K562 (cell line): ENCODE results near the gene PLXND1. TPM values are rescaled to one million over a fixed set of nuclear protein-coding genes. Genes with fewer than 3 reads are reported as not detected.

Experiments
- FOXJ2 ChIP-seq: fragments of 200-800 bp; sonication (Bioruptor generic); IDR thresholded peaks from 2 replicates; pipeline ENCODE4 v1.6.1; 2016; ENCODE audit warnings: missing genetic modification characterization, missing compliant biosample characterization
- SMAD1 ChIP-seq: fragments of 150-350 bp; IDR thresholded peaks from 2 replicates; pipeline ENCODE4 v1.6.1; 2014; ENCODE audit warnings: low read length, low read depth; ENCODE audit not compliant: partially characterized antibody
- TEAD1 ChIP-seq, 2 experiments: fragments of 450-650 bp in 1 of 2; sonication (generic) in 1 of 2; formaldehyde crosslinking; IDR thresholded peaks; 2 replicates each; pipeline versions ENCODE4 v1.4.0 to v1.8.0; 2020 to 2022; ENCODE audit warnings: mild to moderate bottlenecking in 2 of 2, missing genetic modification reagents in 1 of 2
- polyA plus RNA-seq, 8 experiments: library from polyadenylated mRNA; depleted of rRNA in 4 of 8; stranded (reverse) in 5 of 8; unstranded in 3 of 8; fragments of >200 nt; fragmentation: Nextera tagmentation in 2 of 8; fragmentation: Illumina TruSeq in 1 of 8; extraction: Ambion mirVana in 2 of 8; extraction: Trizol in 1 of 8; gene quantifications; 2 replicates each; pipeline versions ENCODE4 v1.2.1 to v1.2.3, GENCODE V29; 2011 to 2014; ENCODE audit warnings: inconsistent platforms in 1 of 8, missing spikeins in 1 of 8
- total RNA-seq, 7 experiments: library from RNA; depleted of rRNA in 6 of 7; stranded (reverse); fragments of >200 nt in 6 of 7; fragmentation: Illumina TruSeq in 2 of 7; extraction: Trizol in 2 of 7; gene quantifications; 2 replicates each; pipeline versions ENCODE4 v1.2.1 to v1.2.3, GENCODE V29; 2011 to 2021; ENCODE audit warnings: low replicate concordance in 1 of 7
- TF ChIP-seq, protein P1 (sequence below): fragments of 450-650 bp; IDR thresholded peaks from 2 replicates; pipeline ENCODE4 v1.6.1; 2016; ENCODE audit warnings: mild to moderate bottlenecking, moderate library complexity
- TF ChIP-seq, protein P2 (sequence below): fragments of 450-650 bp; IDR thresholded peaks from 2 replicates; pipeline ENCODE4 v1.6.1; 2016; ENCODE audit warnings: missing biosample characterization, missing genetic modification characterization
- TF ChIP-seq, protein P3 (sequence below): sonication (generic); formaldehyde crosslinking; IDR thresholded peaks from 2 replicates; pipeline ENCODE4 v1.8.0; 2022; ENCODE audit warnings: missing genetic modification reagents, mild to moderate bottlenecking, borderline replicate concordance
- TF ChIP-seq, protein P4 (sequence below): fragments of 450-650 bp; IDR thresholded peaks from 2 replicates; pipeline ENCODE4 v1.7.1; 2018; ENCODE audit warnings: mild to moderate bottlenecking, low read depth; ENCODE audit not compliant: partially characterized antibody

Gene PLXND1
- total and polyA plus RNA-seq, 9 of the 15 experiments (the other 6 are each of a cell fraction or from before 2014, with no cell fraction given): 0.34 to 28.8 (median 14.0) TPM

DNA sequence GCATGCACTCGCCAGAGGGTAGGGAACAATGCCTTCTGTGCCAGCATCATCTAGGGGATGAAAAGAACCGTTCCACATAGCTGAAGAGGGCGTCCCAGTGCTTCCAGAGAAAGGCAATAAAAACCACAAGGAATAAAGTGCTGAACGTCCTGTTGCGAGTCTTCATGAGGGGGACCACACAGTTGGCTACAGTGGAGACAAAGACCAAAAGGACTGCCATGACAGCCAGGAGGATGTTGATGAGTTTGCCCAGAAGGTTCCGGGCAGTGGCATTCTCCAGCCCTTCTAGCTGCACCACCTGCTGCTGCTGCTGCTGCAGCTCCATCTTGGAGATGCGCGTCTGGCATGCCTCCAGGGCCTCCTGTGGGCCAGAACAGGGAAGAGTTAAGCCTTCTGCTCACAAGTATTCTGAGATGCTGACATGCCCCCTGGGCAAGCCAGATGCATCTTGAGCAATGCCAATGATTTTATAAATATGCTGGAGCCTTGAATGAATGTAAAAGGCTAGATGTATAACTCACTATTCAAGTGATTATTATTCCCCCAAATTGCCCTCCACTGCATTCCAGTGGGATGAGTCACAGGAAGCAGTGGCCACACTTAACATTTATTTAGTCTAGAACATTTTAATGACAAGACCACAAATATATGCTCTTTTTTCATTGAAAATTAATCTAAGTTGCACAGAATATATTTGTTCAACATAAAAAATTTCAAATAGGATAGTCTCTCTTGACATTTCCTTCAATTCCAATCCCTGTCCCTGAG lies 45.1 kb upstream of the PLXND1 start (continued):
- TF ChIP-seq, protein P1, sequence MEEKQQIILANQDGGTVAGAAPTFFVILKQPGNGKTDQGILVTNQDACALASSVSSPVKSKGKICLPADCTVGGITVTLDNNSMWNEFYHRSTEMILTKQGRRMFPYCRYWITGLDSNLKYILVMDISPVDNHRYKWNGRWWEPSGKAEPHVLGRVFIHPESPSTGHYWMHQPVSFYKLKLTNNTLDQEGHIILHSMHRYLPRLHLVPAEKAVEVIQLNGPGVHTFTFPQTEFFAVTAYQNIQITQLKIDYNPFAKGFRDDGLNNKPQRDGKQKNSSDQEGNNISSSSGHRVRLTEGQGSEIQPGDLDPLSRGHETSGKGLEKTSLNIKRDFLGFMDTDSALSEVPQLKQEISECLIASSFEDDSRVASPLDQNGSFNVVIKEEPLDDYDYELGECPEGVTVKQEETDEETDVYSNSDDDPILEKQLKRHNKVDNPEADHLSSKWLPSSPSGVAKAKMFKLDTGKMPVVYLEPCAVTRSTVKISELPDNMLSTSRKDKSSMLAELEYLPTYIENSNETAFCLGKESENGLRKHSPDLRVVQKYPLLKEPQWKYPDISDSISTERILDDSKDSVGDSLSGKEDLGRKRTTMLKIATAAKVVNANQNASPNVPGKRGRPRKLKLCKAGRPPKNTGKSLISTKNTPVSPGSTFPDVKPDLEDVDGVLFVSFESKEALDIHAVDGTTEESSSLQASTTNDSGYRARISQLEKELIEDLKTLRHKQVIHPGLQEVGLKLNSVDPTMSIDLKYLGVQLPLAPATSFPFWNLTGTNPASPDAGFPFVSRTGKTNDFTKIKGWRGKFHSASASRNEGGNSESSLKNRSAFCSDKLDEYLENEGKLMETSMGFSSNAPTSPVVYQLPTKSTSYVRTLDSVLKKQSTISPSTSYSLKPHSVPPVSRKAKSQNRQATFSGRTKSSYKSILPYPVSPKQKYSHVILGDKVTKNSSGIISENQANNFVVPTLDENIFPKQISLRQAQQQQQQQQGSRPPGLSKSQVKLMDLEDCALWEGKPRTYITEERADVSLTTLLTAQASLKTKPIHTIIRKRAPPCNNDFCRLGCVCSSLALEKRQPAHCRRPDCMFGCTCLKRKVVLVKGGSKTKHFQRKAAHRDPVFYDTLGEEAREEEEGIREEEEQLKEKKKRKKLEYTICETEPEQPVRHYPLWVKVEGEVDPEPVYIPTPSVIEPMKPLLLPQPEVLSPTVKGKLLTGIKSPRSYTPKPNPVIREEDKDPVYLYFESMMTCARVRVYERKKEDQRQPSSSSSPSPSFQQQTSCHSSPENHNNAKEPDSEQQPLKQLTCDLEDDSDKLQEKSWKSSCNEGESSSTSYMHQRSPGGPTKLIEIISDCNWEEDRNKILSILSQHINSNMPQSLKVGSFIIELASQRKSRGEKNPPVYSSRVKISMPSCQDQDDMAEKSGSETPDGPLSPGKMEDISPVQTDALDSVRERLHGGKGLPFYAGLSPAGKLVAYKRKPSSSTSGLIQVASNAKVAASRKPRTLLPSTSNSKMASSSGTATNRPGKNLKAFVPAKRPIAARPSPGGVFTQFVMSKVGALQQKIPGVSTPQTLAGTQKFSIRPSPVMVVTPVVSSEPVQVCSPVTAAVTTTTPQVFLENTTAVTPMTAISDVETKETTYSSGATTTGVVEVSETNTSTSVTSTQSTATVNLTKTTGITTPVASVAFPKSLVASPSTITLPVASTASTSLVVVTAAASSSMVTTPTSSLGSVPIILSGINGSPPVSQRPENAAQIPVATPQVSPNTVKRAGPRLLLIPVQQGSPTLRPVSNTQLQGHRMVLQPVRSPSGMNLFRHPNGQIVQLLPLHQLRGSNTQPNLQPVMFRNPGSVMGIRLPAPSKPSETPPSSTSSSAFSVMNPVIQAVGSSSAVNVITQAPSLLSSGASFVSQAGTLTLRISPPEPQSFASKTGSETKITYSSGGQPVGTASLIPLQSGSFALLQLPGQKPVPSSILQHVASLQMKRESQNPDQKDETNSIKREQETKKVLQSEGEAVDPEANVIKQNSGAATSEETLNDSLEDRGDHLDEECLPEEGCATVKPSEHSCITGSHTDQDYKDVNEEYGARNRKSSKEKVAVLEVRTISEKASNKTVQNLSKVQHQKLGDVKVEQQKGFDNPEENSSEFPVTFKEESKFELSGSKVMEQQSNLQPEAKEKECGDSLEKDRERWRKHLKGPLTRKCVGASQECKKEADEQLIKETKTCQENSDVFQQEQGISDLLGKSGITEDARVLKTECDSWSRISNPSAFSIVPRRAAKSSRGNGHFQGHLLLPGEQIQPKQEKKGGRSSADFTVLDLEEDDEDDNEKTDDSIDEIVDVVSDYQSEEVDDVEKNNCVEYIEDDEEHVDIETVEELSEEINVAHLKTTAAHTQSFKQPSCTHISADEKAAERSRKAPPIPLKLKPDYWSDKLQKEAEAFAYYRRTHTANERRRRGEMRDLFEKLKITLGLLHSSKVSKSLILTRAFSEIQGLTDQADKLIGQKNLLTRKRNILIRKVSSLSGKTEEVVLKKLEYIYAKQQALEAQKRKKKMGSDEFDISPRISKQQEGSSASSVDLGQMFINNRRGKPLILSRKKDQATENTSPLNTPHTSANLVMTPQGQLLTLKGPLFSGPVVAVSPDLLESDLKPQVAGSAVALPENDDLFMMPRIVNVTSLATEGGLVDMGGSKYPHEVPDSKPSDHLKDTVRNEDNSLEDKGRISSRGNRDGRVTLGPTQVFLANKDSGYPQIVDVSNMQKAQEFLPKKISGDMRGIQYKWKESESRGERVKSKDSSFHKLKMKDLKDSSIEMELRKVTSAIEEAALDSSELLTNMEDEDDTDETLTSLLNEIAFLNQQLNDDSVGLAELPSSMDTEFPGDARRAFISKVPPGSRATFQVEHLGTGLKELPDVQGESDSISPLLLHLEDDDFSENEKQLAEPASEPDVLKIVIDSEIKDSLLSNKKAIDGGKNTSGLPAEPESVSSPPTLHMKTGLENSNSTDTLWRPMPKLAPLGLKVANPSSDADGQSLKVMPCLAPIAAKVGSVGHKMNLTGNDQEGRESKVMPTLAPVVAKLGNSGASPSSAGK: no peak
- TF ChIP-seq, protein P2, sequence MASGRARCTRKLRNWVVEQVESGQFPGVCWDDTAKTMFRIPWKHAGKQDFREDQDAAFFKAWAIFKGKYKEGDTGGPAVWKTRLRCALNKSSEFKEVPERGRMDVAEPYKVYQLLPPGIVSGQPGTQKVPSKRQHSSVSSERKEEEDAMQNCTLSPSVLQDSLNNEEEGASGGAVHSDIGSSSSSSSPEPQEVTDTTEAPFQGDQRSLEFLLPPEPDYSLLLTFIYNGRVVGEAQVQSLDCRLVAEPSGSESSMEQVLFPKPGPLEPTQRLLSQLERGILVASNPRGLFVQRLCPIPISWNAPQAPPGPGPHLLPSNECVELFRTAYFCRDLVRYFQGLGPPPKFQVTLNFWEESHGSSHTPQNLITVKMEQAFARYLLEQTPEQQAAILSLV (tag): no peak
- TF ChIP-seq, protein P3, sequence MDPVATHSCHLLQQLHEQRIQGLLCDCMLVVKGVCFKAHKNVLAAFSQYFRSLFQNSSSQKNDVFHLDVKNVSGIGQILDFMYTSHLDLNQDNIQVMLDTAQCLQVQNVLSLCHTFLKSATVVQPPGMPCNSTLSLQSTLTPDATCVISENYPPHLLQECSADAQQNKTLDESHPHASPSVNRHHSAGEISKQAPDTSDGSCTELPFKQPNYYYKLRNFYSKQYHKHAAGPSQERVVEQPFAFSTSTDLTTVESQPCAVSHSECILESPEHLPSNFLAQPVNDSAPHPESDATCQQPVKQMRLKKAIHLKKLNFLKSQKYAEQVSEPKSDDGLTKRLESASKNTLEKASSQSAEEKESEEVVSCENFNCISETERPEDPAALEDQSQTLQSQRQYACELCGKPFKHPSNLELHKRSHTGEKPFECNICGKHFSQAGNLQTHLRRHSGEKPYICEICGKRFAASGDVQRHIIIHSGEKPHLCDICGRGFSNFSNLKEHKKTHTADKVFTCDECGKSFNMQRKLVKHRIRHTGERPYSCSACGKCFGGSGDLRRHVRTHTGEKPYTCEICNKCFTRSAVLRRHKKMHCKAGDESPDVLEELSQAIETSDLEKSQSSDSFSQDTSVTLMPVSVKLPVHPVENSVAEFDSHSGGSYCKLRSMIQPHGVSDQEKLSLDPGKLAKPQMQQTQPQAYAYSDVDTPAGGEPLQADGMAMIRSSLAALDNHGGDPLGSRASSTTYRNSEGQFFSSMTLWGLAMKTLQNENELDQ (CRISPR knock-in tag): no peak
- TF ChIP-seq, protein P4, sequence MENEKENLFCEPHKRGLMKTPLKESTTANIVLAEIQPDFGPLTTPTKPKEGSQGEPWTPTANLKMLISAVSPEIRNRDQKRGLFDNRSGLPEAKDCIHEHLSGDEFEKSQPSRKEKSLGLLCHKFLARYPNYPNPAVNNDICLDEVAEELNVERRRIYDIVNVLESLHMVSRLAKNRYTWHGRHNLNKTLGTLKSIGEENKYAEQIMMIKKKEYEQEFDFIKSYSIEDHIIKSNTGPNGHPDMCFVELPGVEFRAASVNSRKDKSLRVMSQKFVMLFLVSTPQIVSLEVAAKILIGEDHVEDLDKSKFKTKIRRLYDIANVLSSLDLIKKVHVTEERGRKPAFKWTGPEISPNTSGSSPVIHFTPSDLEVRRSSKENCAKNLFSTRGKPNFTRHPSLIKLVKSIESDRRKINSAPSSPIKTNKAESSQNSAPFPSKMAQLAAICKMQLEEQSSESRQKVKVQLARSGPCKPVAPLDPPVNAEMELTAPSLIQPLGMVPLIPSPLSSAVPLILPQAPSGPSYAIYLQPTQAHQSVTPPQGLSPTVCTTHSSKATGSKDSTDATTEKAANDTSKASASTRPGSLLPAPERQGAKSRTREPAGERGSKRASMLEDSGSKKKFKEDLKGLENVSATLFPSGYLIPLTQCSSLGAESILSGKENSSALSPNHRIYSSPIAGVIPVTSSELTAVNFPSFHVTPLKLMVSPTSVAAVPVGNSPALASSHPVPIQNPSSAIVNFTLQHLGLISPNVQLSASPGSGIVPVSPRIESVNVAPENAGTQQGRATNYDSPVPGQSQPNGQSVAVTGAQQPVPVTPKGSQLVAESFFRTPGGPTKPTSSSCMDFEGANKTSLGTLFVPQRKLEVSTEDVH: no peak
- TF ChIP-seq TEAD1 (CRISPR knock-in tag; IDR thresholded peaks at IDR 0.05): no peak
- no peak for TF ChIP-seq SMAD1
- TF ChIP-seq FOXJ2 (tag): no peak
